GM12874 (cell line): ENCODE results near the gene PTPN3.
A peak's percentile ranks its signal among the peaks of the same experiment; 100 is the strongest.

Experiments used
- TF ChIP-seq, protein P1 (sequence below): IDR thresholded peaks from 2 replicates; pipeline ENCODE4 v1.5.1; 2011; ENCODE audit warnings: low read depth, mild to moderate bottlenecking, control low read depth, low read length, moderate library complexity; ENCODE audit not compliant: insufficient read depth

PTPN3 gene

DNA sequence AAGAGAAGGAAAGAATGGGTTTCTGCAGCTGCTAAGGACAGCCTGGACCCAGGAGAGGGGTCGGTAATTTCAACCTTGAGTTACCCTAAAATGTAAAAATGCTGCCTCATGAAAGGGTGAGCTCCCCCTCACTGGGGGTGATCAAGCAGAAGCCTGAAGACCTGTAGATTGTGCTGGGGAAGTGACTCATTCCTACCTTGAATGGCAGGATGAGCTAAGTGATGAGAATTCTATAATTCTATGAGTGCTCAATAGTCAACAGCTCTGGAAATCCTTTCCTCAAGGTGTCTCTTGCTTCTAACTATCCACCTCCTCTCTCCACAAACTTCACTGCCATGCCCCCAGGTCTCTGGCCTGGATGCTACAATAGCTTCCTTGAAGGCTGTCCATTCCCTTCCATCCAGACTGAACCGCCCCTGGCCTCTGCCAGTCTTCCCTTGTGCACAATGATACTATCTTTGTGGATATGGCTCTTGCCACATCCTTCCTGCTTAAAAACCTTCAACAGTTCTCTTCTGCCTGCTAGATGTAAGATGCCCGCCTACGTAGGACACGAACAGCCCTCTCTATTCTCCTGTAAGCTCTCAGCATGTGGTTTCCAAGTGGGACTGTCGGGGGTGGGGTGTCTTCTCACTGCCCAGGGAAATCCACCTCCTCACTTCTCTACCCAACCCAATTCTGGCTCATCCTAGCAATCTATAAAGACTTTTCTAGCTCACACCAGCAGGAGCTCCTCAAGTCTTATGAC is 50.6 kb downstream of the PTPN3 start:
- TF ChIP-seq, protein P1, sequence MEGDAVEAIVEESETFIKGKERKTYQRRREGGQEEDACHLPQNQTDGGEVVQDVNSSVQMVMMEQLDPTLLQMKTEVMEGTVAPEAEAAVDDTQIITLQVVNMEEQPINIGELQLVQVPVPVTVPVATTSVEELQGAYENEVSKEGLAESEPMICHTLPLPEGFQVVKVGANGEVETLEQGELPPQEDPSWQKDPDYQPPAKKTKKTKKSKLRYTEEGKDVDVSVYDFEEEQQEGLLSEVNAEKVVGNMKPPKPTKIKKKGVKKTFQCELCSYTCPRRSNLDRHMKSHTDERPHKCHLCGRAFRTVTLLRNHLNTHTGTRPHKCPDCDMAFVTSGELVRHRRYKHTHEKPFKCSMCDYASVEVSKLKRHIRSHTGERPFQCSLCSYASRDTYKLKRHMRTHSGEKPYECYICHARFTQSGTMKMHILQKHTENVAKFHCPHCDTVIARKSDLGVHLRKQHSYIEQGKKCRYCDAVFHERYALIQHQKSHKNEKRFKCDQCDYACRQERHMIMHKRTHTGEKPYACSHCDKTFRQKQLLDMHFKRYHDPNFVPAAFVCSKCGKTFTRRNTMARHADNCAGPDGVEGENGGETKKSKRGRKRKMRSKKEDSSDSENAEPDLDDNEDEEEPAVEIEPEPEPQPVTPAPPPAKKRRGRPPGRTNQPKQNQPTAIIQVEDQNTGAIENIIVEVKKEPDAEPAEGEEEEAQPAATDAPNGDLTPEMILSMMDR, result no peak

DNA sequence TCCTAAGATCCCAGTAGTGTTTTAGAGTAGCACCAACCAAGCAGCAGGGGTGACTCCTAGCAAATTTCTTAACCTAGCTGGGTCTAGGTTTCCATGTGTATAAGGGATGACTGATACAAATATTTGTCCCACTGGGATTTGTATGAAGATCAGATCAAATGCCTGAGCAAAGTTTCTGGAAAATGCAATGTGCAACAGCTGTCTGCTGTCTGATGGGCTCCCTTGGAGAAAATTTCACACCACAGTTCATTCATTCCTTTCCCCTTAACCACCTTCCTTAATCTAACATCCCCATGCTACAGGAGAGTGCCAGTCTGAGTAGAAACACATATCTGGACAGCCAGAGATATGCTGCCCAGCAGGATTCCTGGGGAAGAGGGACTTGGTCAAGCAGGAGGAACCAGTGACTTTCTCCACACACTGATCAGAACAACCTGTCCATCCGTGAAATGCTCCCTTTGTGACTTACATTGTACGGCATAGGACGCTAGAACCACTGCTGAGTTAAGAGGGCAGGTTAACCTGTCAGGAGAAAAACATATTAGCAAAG is 53.3 kb downstream of the PTPN3 start:
- TF ChIP-seq, protein P1, result no peak

DNA sequence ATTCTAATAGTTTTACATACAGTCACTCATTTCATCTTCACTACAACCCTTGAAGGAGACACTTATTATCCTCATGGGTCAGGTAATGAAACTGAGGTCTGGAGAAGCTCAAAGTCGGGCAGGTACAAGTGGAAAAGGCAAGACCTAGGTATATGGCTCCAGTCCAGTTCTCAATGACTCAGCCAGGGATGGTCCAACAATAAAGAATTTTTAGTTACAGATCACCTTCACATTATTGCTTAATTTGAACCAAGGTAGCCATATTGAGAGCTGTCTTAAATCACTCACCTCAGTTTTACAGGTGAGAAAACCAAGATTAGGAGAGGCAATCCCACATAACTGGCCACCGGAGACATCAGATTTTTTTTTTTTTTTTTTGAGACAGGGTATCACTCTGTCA is 55.4 kb downstream of the PTPN3 start:
- TF ChIP-seq, protein P1, result no peak

DNA sequence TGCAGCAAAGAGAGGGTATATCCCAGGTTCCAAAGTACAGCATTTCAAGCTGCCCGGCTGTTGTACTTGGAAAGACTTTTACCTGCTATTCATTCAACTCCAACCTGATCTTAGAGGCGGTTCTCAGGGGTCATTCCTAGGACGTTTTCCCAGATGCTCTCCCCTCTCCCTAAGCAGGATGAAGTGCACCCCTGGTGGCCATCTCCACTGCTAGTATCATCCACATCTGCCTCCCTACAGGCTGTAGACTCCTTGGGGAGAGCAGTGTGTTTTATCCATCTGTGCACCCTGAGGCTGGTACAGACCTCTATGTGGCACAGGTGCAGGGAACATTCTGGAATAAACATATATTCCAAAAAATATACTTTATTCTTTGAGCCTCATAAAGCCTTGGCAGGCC is 56.8 kb downstream of the PTPN3 start:
- TF ChIP-seq, protein P1, result no peak

DNA sequence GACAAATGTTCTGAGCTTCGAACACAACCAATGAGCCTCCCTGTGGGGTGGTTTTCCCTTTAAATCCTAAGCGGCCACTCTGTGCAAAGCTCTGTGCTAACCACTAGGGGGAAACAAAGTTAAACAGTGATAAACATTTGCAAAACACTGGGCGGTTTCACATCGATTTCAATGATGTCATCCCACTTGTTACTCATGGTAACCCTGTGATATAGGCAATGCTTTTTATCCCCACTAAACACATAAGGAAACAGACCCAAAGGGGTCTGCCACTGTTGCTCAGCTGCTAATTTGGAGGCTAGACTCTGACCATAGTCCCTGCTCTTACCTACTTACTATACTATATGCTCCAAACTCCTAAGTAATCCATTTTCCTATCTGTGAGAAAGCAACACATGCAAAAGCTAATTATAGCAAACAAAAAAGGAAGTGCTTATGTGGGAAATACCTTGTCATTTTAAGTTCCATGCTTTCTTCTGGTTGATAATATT is 57.3 kb downstream of the PTPN3 start:
- TF ChIP-seq, protein P1, result peak; percentile 69

DNA sequence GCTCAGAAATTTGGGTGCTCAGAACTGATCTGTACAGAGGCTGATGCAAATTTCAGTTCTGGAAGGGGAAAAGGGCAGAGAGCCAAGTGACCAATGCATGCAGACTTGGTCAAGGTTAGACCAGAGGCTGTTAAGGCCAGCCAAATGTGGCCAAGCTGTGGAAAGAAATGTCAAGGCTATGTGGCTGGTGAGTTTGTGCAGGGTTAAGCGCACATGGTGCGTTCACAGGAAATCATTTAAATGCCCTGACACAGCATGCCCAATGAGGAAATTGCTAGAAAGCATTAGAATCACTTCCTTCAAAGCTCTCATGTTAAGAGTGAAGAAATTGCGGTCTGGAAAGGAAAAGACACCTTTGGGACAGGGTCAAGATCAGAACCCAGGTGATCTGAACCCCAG is 58.0 kb downstream of the PTPN3 start:
- TF ChIP-seq, protein P1, result no peak

DNA sequence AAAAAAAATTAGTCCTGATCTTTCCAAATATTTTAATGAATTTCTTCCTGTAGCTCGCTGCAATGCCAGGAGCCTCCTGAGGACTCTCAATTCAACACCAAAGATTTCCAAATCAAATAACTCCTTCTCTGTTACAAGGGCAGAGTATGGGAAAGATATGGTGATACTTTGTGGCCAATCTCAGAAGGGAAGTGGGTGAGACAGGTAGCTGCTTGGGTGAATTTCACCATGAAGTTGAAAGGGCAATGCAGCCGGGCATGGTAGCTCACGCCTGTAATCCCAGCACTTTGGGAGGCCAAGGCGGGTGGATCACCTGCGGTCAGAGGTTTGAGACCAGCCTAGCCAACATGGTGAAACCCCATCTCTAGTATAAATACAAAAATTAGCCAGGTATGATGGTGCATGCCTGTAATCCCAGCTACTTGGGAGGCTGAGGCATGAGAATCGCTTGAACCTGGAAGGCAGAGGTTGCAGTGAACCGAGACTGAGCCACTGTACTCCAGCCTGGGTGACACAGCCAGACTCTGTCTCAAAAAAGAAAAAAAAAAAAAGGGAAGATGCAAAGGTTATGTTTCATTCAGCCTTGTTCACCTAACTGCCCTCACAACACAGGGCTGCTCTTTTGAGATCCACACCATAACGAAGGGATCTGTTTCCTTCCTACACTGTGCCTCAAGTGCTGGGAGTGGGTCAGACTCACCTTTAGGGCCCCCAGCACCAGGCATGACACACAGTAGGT is 58.6 kb downstream of the PTPN3 start:
- TF ChIP-seq, protein P1, result no peak
